Activated CD8-positive, alpha-beta memory T cell treated with anti-CD3 and anti-CD28 coated beads, Interleukin-2, amount 50 U/mL, for 24 hours (primary cell): ENCODE measurements around the gene NDUFS7.

Experiments
- DNase-seq: peaks from one replicate; pipeline ENCODE4 v3.0.0-alpha.2; 2020; ENCODE audit errors: extremely low read depth

NDUFS7 gene

DNA sequence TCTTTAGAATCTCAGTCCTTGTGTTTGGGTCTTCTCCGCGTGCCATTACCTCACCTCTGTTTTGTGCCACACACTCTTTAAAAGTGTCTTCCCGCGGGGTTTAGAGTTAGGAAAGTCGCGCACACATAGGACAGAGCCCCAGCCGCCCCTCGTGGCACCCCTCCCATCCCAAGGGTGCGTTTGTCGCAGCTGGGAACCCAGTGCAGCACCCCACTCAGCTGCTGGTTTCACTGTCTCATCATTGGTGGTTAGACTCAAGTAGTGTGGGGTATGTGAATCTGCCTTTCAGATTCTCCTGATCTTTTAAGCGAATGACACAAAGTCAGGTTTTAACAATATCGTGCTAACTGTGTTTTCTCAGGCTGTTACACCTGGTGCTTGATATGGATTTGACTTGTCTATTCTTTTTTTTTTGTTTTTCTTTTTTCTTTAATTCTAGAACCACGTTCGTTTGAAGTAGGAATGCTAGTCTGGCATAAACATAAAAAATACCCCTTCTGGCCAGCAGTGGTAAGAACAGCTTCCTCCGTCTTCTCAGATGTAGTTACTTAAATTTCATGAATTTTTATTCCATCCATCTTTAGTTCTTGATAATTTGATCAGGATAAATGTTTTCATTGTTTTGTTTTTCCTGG lies 19.5 kb upstream of the NDUFS7 start:
- no peak for DNase-seq

- no peak for DNase-seq
Measured at GRCh38 chr19:1365319-1366269, 18.1 kb upstream of the NDUFS7 start.

DNA sequence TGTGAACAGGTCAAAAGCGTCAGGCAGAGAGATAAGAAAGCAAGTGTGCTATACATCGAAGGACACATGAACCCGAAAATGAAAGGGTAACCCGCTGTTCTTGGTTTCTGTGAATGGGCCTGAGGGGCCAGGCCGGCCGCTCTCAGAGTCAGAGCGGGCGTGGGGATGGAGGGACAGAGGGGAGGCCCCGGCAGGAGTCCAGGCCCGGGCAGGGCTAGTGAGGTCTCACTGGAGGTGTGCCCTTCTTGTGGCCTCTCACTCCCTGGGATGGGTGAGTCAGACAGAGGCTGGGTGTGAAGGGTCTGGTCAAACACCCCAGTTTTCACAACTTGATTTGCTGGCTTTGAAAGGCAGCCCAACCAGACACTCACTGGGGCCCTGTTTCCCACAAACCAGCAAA lies 17.4 kb upstream of the NDUFS7 start:
- no peak for DNase-seq

DNA sequence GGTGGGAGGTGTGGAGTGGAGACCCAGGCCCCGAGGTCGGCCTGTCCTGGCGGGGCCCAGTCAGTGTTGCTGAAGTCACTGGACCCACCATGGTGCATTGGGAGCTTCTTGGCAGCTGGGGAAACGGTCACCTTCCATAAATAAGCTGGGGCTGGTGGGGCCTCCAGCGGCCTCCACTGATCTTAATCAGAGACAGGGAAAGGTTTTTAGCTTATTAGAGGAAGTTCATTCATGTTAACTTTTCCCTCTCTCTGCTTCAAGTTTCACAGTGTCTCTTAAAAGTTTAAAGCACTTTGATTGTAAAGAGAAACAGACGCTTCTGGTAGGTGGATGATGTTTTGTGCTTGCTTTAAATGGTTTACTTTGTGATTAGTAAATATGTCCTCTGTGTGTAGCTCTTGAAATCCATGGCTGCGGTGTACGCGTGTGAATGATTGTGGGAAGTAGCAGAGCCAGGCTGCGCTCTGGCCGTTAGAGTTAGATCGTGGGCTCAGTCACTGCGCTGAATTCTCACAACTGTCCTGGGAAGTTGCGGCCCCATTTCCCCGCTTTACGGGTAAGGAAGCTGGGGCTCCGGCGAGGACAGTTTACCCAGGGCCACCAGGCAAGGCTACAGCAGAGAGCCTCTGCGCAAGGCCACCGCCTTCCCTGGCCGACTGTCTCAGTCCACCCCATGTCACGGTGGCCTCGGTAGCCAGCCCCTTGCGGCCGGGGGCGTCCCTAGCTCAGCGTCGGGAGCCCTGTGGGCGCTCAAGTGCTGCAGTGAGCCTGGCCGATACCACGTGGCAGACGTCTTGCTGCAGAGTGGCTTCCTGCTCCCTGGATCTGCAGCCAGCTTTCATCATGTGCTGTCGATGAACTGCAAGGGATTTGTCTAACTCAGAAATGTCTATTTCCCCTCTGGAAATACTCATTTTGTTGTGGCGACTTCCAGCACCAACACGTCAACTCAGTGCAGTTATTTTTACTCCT lies 16.5 kb upstream of the NDUFS7 start:
- no peak for DNase-seq

DNA sequence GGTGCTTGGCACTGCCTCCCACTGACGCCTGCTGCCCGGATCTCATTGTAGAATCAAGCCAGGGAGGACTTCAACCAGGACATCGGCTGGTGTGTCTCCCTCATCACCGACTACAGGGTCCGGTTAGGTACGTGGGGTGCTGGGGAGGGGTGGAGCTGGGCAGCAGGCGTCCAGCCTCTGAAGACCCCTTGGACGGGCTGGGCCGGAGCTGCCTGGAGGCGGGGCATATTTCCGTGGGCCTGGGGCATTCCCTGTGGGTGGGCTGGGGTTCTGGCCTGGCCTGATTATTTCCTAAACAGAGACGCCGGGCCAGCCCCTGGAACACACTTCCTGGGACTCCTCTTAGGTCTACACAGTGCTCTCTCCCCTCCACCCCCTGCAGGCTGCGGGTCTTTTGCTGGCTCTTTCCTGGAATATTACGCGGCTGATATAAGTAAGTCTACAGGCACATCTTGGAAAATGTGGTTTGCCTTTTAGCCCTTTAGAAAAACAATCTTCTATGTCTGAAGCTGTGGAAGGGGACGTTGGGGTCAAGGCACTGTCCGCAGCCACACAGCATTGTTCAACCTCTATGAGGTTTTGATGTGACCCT lies 14.4 kb upstream of the NDUFS7 start:
- no peak for DNase-seq

- no peak for DNase-seq
Measured at GRCh38 chr19:1370579-1371361, 12.9 kb upstream of the NDUFS7 start.

DNA sequence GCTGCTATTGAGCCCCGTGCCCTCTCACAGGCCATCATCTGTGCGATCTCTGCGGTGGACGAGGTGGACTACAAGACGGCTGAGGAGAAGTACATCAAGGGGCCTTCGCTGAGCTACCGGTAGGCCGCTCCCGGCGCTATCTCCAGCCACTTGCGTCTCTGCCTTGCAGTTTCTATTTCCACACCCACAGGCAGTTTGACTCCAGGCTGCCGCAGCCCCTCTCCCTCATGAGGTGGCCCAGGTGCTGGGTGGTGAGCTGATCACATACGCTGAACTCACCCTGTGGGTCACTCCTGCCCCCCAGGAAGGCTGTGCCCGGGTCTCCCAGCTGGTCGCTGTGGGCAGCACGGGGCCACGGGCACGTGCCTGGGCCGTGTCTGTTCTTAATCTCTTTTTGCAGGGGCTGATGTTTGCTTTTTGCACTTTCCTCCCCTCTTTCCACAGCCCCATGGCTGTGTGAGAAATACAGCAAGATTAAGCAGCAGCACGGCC lies 10.6 kb upstream of the NDUFS7 start:
- DNase-seq: no peak

- DNase-seq: no peak
Measured at GRCh38 chr19:1373534-1374249, 10.0 kb upstream of the NDUFS7 start.

DNA sequence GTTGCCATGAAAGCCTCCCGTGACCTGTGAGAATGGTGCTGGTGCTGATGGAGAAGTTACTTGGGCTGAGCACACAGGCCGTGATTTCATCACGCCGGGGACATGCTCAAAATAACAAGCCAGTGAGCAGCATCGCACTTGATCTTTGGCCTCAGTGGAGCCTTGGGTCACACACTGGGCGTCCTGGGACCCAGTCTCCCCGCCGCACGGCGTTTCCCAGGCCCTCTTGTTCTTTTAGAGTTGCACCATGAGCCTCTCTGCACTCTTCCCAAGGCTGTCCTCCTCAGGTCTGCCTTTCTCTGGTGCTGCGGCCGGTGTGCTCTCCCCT lies 9.5 kb upstream of the NDUFS7 start:
- DNase-seq: no peak

- no peak for DNase-seq
Measured at GRCh38 chr19:1376415-1376805, 7.3 kb upstream of the NDUFS7 start.

DNA sequence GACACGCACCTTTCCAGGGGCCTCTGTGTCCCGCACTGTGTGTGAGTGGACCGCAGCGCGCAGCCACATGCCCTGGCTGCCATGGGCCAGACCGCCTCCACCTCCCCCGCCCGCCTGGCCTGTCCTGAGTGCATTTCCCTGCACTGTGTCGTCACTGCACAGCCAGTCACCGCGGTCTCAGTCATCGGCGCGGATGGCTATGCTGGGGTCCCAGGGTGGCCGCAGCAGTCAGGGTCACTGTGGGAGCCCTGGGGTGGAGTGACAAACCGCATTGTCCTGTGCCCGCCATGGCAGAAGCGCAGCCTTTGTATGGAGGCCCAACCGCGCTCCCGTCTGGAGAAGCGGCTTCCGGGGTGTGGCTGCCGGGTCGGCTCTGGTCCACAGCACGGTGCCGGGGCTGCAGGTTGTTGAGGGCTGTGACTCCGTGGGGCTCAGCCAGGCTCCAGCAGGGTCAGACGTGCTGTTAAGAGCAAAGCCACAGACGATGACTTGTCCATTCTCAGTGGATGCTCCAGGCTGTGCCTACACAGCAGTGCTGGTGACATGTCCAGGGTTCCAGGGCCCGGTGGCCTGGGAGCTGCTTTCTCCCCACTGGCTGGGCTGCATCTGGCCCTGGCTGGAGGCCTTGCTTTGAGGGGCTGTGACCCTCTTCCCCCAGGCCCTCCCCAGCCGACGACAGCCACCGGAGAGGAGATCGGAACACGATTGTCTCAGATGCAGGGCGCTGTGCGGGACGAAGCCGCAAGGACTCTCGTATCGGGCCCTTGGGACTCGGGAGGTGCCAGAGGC lies 6.3 kb upstream of the NDUFS7 start:
- no peak for DNase-seq

DNA sequence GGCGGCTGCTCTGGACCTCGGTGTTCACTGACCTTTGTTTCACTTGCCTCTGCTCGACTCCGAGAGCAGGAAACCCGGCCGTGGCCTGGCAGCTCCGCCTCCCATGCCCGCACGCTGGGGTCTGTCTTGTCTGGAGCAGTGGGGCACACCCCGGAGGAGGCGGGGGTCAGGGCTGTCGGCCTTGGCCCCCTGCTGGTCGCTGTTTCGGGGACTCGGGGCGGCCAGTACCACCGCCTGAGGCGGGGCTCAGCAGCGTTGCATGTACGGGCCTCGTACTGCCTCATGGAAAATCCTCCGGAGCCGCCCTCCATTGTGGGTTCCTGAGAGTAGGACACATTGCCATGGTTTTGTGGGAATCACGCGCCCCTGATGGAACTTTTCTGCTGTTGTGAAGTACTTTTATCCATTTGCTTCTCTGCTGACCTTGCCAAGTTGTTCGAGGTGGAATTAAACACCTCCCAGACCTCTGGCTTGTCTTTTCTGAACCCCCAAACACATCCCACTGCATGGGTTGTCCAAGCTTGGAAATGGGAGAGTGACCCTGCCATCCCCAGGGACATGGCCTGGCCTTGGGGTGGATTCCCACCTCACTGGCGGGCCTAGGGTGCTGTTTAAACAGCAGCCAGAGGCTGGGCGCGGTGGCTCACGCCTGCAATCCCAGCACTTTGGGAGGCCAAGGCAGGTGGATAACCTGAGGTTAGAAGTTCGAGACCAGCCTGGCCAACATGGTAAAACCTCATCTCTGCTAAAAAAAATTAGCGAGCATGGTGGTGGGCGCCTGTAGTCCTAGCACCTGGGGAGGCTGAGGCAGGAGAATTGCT lies 5.5 kb upstream of the NDUFS7 start:
- DNase-seq: no peak

DNA sequence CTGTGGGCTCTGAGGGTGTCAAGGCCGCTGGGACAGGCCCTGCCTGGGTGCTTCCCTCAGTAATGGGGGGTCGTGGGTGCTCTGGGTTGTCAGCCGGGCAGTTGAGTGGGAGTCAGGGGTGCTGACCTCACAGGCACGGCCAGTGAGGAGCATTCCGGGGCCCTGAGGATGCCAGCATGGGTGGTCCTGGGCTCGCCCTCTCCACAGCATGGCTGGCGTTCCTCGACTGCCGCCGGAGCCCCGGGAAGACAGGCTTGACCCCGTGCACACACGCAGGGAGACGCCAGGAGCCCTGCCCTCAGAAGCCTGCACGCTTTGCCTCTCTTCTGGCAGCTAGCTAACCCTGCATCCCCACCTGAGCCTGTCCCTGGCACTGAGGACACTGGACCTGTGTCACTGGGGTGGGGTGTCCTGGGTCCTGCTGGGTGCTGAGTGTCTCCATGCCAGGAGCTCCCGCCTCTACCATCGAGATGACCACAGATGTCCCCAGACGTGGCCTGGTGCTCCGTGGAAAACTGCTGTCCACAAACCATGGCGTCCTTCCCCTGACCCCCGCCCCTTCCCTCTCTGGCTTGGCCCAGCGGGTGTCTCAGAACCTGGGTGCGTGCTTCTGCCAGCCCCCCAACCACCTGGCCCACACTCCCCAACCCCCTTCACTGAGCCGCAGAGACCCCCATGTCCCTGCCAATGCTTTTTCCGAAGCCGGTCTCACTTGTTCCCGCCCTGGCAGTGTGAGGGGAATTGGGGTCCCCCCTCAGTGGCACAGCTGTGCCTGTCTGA lies 4.4 kb upstream of the NDUFS7 start:
- DNase-seq: no peak

DNA sequence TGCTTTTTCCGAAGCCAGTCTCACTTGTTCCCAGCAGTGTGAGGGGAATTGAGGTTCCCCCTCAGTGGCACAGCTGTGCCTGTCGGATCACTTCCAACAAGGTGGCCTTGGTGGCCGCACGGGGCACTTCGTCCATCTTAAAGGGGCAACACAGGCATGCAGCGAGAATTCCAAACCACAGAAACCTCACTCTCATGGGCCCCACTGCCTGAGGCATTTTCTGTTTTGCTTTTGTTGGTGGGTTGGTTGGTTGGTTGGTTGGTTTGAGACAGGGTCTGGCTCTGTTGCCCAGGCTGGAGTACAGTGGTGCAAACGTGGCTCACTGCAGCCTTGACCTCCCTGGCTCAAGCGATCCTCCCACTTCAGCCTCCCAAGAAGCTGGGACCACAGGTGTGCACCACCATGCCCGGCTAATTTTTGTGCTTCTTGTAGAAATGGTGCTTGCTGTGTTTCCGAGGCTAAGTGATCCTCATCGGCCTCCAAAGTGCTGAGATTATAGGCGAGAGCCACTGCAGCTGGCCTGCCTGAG lies 3.7 kb upstream of the NDUFS7 start:
- no peak for DNase-seq

DNA sequence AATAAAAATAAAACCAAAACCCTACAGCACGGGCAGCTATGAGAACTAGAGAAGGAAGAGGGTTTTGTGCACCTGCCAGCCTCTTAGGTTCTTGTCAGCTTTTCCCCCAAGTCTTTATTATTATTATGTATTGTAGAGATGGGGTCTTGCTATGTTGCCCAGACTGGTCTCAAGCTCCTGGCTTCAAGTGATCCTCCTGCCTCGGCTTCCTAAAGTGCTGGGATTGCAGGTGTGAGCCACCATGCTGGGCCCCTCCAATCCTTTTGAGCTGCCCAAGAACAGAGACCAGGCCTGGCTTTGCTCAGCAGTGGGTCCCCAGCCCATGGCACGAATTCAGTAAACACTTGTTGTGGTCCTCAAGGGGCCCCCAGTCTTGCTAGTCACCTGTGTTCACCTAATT lies 1.5 kb upstream of the NDUFS7 start:
- DNase-seq: no peak

- no peak for DNase-seq
Measured at GRCh38 chr19:1383017-1383311, 743 bp upstream of the NDUFS7 start.

- no peak for DNase-seq
Measured at GRCh38 chr19:1384085-1384462, 367 bp downstream of the NDUFS7 start.
